K562 (cell line): ENCODE measurements around the gene PRCP. TPM values are rescaled to one million over a fixed set of nuclear protein-coding genes. Genes with fewer than 3 reads are reported as not detected.

Experiments used
- CREBBP ChIP-seq: IDR thresholded peaks from one replicate; pipeline ENCODE4 v1.6.1; 2012; ENCODE audit warnings: low read depth, mild to moderate bottlenecking, control low read depth, inconsistent platforms, low read length
- polyA plus RNA-seq, 8 experiments: library from polyadenylated mRNA; depleted of rRNA in 4 of 8; stranded (reverse) in 5 of 8; unstranded in 3 of 8; fragments of >200 nt; fragmentation: Nextera tagmentation in 2 of 8; fragmentation: Illumina TruSeq in 1 of 8; extraction: Ambion mirVana in 2 of 8; extraction: Trizol in 1 of 8; gene quantifications; 2 replicates each; pipeline versions ENCODE4 v1.2.1 to v1.2.3, GENCODE V29; 2011 to 2014; ENCODE audit warnings: inconsistent platforms in 1 of 8, missing spikeins in 1 of 8
- total RNA-seq, 7 experiments: library from RNA; depleted of rRNA in 6 of 7; stranded (reverse); fragments of >200 nt in 6 of 7; fragmentation: Illumina TruSeq in 2 of 7; extraction: Trizol in 2 of 7; gene quantifications; 2 replicates each; pipeline versions ENCODE4 v1.2.1 to v1.2.3, GENCODE V29; 2011 to 2021; ENCODE audit warnings: low replicate concordance in 1 of 7
- TF ChIP-seq, protein P1 (sequence below), 2 experiments: fragments of 450-650 bp; IDR thresholded peaks; 2 replicates each; pipeline ENCODE4 v1.6.1; 2016; ENCODE audit warnings: mild to moderate bottlenecking in 2 of 2, borderline replicate concordance in 1 of 2, low read depth in 1 of 2, moderate library complexity in 1 of 2
- TF ChIP-seq, protein P2 (sequence below): IDR thresholded peaks from 2 replicates; pipeline ENCODE4 v1.6.1; 2012; ENCODE audit warnings: low read depth, low read length, improper control_type of control experiment, borderline replicate concordance

The PRCP gene
- total and polyA plus RNA-seq, 9 of the 15 experiments (the other 6 are each of a cell fraction or from before 2014, with no cell fraction given), result 9.5 to 43.1 (median 23.2) TPM

DNA sequence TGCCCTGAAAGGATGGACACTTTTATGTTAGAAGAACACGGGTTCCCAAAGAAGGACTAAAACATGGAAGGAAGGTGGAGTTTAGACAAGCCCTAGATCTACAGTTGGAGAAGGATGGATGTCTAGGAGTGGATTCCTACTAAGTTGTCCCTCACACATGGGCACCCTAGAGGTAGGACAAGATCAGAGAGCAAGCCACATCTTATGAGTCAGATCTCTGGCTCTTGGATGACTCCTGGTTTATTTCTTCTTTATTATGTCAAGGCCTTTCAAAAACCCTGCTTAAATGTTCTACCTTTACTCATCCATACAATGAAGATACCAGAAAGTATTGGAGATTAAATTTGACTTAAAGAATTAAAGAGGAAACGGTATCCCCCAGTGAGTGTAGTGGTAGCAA, 34.4 kb downstream of the PRCP start (continued):
- TF ChIP-seq, protein P1, sequence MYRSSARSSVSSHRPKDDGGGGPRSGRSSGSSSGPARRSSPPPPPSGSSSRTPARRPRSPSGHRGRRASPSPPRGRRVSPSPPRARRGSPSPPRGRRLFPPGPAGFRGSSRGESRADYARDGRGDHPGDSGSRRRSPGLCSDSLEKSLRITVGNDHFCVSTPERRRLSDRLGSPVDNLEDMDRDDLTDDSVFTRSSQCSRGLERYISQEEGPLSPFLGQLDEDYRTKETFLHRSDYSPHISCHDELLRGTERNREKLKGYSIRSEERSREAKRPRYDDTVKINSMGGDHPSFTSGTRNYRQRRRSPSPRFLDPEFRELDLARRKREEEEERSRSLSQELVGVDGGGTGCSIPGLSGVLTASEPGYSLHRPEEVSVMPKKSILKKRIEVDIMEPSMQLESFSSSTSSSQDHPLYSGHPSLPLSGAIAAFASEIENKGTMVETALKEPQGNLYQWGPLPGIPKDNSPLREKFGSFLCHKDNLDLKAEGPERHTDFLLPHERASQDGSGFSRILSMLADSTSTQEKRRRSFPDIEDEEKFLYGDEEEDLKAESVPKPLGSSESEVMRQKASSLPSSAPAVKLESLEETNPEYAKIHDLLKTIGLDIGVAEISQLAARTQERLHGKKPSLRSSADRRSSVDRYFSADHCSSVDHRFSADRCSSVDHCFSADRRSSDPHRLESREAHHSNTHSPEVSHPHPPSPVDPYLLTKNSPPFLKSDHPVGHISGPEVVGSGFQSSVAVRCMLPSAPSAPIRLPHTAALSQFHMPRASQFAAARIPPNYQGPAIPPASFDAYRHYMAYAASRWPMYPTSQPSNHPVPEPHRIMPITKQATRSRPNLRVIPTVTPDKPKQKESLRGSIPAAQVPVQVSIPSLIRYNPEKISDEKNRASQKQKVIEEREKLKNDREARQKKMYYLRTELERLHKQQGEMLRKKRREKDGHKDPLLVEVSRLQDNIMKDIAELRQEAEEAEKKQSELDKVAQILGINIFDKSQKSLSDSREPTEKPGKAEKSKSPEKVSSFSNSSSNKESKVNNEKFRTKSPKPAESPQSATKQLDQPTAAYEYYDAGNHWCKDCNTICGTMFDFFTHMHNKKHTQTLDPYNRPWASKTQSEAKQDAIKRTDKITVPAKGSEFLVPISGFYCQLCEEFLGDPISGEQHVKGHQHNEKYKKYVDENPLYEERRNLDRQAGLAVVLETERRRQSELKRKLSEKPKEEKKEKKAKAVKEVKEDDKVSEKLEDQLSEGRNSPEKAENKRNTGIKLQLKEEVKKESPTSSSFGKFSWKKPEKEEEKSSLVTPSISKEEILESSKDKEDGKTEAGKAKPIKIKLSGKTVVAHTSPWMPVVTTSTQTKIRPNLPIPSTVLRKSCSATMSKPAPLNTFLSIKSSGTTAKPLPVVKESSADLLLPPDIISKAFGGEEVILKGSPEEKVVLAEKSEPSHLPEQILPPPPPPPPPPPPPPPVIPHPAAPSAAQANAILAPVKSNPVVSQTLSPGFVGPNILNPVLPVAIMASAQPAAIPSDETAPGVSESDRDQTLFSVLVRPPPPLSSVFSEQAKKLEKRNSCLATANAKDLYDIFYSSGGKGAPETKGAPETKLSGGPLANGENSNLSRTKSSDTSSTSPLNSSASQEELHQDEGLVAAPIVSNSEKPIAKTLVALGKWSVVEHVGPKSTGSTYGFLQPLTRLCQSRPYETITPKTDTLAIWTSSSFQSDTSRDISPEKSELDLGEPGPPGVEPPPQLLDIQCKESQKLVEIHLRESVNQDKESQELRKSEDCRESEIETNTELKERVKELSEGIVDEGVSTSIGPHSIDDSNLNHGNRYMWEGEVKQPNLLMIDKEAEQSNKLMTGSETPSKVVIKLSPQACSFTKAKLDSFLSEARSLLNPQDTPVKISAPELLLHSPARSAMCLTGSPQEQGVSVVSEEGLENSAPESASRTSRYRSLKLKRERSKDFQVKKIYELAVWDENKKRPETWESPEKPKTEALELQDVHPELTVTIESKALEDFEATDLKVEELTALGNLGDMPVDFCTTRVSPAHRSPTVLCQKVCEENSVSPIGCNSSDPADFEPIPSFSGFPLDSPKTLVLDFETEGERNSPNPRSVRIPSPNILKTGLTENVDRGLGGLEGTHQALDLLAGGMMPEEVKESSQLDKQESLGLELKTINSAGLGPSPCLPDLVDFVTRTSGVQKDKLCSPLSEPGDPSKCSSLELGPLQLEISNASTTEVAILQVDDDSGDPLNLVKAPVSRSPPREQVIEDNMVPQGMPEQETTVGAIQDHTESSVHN (IDR thresholded peaks at IDR 0.05; ENCODE audit: borderline replicate concordance in 1 of 2, low read depth in 1 of 2), result no peak
- no peak for TF ChIP-seq CREBBP
- TF ChIP-seq, protein P2, sequence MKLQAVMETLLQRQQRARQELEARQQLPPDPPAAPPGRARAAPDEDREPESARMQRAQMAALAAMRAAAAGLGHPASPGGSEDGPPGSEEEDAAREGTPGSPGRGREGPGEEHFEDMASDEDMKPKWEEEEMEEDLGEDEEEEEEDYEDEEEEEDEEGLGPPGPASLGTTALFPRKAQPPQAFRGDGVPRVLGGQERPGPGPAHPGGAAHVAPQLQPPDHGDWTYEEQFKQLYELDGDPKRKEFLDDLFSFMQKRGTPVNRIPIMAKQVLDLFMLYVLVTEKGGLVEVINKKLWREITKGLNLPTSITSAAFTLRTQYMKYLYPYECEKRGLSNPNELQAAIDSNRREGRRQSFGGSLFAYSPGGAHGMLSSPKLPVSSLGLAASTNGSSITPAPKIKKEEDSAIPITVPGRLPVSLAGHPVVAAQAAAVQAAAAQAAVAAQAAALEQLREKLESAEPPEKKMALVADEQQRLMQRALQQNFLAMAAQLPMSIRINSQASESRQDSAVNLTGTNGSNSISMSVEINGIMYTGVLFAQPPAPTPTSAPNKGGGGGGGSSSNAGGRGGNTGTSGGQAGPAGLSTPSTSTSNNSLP, result no peak
